RWPE2 (cell line): ENCODE results near the gene KIF16B.

Experiments used
- ATAC-seq: fragments of 200-7000 bp; cut with Tn5 transposase; 3 replicates; pipeline ENCODE4 v1.9.1; 2021; ENCODE audit warnings: low read depth
- DNase-seq: peaks from one replicate; pipeline ENCODE4 v3.0.0-alpha.2; 2020; ENCODE audit warnings: low spot score
- H3K27ac ChIP-seq: fragments of 450-650 bp; 2 replicates; pipeline ENCODE4 v1.5.1; 2017; ENCODE audit warnings: mild to moderate bottlenecking; ENCODE audit not compliant: poor library complexity, severe bottlenecking
- H3K27me3 ChIP-seq: fragments of 250-450 bp; sonication (Bioruptor Pico); 2 replicates; pipeline ENCODE4 v1.5.1; 2021; ENCODE audit warnings: mild to moderate bottlenecking, moderate library complexity; ENCODE audit not compliant: insufficient read depth, poor library complexity, severe bottlenecking
- H3K36me3 ChIP-seq: fragments of 250-450 bp; sonication (Bioruptor Pico); 2 replicates; pipeline ENCODE4 v1.5.1; 2020; ENCODE audit warnings: low read depth, mild to moderate bottlenecking, moderate library complexity
- H3K4me1 ChIP-seq: fragments of 250-450 bp; sonication (Bioruptor Pico); 2 replicates; pipeline ENCODE4 v1.5.1; 2021; ENCODE audit warnings: mild to moderate bottlenecking, moderate library complexity; ENCODE audit not compliant: insufficient read depth, poor library complexity, severe bottlenecking
- H3K4me3 ChIP-seq: fragments of 250-450 bp; sonication (Bioruptor Pico); 2 replicates; pipeline ENCODE4 v1.5.1; 2021; ENCODE audit warnings: mild to moderate bottlenecking, moderate library complexity; ENCODE audit not compliant: severe bottlenecking
- H3K9me3 ChIP-seq: fragments of 250-450 bp; sonication (Bioruptor Pico); 2 replicates; pipeline ENCODE4 v1.5.1; 2021; ENCODE audit warnings: mild to moderate bottlenecking, moderate library complexity; ENCODE audit not compliant: severe bottlenecking
- CTCF ChIP-seq: fragments of 450-650 bp; IDR thresholded peaks from one replicate; pipeline ENCODE4 v1.5.1; 2017; ENCODE audit warnings: mild to moderate bottlenecking, moderate library complexity; ENCODE audit not compliant: poor library complexity, severe bottlenecking

KIF16B gene

GRCh38 chr20:16611817-16612216, 38.6 kb upstream of the KIF16B start:
- H3K27ac ChIP-seq: no peak overlapping the region
- no peaks in the 10 kb centered on the region for H3K9me3 ChIP-seq
- H3K4me3 ChIP-seq: no peak overlapping the region
- ATAC-seq: no peak
- DNase-seq: no peak
- H3K36me3 ChIP-seq: no peaks in the 10 kb centered on the region
- H3K27me3 ChIP-seq: no peaks in the 10 kb centered on the region
- TF ChIP-seq CTCF: no peak
- peaks cover 2% of the 10 kb centered on the region for H3K4me1 ChIP-seq

- no peak for DNase-seq
- Histone ChIP-seq H3K9me3 (no peaks in the 10 kb centered on the region), H3K4me1 (no peaks in the 10 kb centered on the region), H3K4me3 (no peak overlapping the region), H3K36me3 (no peaks in the 10 kb centered on the region), H3K27me3 (no peaks in the 10 kb centered on the region), H3K27ac (no peak overlapping the region)
- TF ChIP-seq CTCF: no peak
- ATAC-seq: no peak
Observed at GRCh38 chr20:16609066-16609465, 35.8 kb upstream of the KIF16B start.

- Histone ChIP-seq H3K27ac (no peak overlapping the region), H3K27me3 (no peaks in the 10 kb centered on the region), H3K4me1 (no peaks in the 10 kb centered on the region), H3K4me3 (no peak overlapping the region), H3K9me3 (no peaks in the 10 kb centered on the region), H3K36me3 (no peaks in the 10 kb centered on the region)
- no peak for TF ChIP-seq CTCF
- ATAC-seq (no peak), DNase-seq (no peak)
Observed at GRCh38 chr20:16608277-16608650, 35.0 kb upstream of the KIF16B start.

GRCh38 chr20:16607364-16608276, 34.4 kb upstream of the KIF16B start:
- Histone ChIP-seq H3K27me3 (no peaks in the 10 kb centered on the region), H3K4me1 (no peaks in the 10 kb centered on the region), H3K9me3 (no peaks in the 10 kb centered on the region), H3K36me3 (no peaks in the 10 kb centered on the region), H3K27ac (no peak overlapping the region), H3K4me3 (no peak overlapping the region)
- TF ChIP-seq CTCF: no peak
- ATAC-seq (no peak), DNase-seq (no peak)

GRCh38 chr20:16606468-16607070, 33.3 kb upstream of the KIF16B start:
- Histone ChIP-seq H3K36me3 (no peaks in the 10 kb centered on the region), H3K9me3 (no peaks in the 10 kb centered on the region), H3K27ac (no peak overlapping the region), H3K4me1 (no peaks in the 10 kb centered on the region), H3K27me3 (no peaks in the 10 kb centered on the region), H3K4me3 (no peak overlapping the region)
- DNase-seq: no peak
- no peak for TF ChIP-seq CTCF
- ATAC-seq: no peak
